AG04449 (cell line): ENCODE results near the gene SELE.

ENCODE experiments used
- CTCF ChIA-PET: fragments of 350-600 bp; formaldehyde crosslinking; extraction: SDS; loops from one replicate; lab custom pipeline; 2021; ENCODE audit warnings: antibody characterized with exemption; lab: Yijun Ruan, JAX
- POLR2A ChIA-PET: fragments of 400-600, 350-600 bp; formaldehyde crosslinking; extraction: SDS; loops from one replicate; lab custom pipeline; 2020; ENCODE audit warnings: antibody characterized with exemption, inconsistent platforms; lab: Yijun Ruan, JAX
- DNase-seq: peaks from one replicate; pipeline ENCODE4 v3.0.0-alpha.2; 2010; ENCODE audit warnings: low read depth, low spot score
- H3K4me3 ChIP-seq: 2 replicates; pipeline ENCODE4 v1.5.1; 2011; ENCODE audit warnings: low read depth, mild to moderate bottlenecking, control low read depth, low read length
- TF ChIP-seq, protein P1 (sequence below): IDR thresholded peaks from one replicate; pipeline ENCODE4 v1.5.1; 2011; ENCODE audit warnings: mild to moderate bottlenecking, moderate library complexity, low read length, control low read depth, inconsistent platforms; ENCODE audit not compliant: insufficient read depth; ENCODE audit errors: missing control alignments

Gene SELE, protein sequence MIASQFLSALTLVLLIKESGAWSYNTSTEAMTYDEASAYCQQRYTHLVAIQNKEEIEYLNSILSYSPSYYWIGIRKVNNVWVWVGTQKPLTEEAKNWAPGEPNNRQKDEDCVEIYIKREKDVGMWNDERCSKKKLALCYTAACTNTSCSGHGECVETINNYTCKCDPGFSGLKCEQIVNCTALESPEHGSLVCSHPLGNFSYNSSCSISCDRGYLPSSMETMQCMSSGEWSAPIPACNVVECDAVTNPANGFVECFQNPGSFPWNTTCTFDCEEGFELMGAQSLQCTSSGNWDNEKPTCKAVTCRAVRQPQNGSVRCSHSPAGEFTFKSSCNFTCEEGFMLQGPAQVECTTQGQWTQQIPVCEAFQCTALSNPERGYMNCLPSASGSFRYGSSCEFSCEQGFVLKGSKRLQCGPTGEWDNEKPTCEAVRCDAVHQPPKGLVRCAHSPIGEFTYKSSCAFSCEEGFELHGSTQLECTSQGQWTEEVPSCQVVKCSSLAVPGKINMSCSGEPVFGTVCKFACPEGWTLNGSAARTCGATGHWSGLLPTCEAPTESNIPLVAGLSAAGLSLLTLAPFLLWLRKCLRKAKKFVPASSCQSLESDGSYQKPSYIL

DNA sequence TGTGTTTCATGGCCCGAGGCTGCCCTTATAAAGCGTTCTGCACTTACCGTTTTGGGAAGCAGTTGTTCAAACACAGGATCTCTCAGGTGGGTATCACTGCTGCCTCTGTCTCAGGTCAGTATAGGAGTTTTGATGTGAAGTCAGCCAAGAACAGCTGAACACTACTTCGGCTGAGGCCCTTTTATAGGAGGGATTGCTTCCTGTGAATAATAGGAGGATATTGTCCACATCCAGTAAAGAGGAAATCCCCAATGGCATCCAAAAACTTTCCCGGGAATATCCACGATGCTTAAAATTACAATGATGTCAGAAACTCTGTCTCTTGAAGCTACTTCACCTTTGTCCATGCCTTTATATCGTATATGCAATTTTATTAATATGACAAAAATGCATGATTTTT, at the start of gene SELE:
TSS of gene SELE (minus strand) at position 156 of the 400 bp plus-strand sequence. CDS start 467 bp downstream, outside the sequence.
- POLR2A ChIA-PET = no interaction called here
- TF ChIP-seq, protein P1, sequence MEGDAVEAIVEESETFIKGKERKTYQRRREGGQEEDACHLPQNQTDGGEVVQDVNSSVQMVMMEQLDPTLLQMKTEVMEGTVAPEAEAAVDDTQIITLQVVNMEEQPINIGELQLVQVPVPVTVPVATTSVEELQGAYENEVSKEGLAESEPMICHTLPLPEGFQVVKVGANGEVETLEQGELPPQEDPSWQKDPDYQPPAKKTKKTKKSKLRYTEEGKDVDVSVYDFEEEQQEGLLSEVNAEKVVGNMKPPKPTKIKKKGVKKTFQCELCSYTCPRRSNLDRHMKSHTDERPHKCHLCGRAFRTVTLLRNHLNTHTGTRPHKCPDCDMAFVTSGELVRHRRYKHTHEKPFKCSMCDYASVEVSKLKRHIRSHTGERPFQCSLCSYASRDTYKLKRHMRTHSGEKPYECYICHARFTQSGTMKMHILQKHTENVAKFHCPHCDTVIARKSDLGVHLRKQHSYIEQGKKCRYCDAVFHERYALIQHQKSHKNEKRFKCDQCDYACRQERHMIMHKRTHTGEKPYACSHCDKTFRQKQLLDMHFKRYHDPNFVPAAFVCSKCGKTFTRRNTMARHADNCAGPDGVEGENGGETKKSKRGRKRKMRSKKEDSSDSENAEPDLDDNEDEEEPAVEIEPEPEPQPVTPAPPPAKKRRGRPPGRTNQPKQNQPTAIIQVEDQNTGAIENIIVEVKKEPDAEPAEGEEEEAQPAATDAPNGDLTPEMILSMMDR = no peak
- CTCF ChIA-PET = no interaction called here
- H3K4me3 ChIP-seq = no peak within 1 kb of the TSS
- no peak for DNase-seq

DNA sequence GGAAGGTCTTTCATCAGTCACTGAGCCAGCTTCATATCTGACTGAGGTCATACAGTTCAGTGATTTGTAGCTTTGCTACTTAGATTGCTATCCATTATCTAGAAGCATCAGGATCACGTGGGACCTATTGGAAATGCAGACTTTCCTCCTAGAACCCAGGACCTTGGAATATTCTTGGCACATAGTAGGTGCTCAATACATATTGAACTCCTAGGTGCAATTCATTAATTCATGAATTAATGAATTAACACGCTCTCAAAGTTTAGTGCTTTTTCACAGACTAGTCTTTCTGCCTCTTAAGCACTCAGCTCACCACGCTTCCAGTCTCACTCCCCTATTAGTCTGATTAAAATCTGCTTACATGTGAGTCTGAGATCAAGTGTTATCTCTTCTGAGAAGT, 48.7 kb upstream of the SELE start:
- H3K4me3 ChIP-seq = no peak overlapping the region
- ChIA-PET CTCF (no interaction called here), POLR2A (no interaction called here)
- DNase-seq = no peak
- TF ChIP-seq, protein P1 = no peak

DNA sequence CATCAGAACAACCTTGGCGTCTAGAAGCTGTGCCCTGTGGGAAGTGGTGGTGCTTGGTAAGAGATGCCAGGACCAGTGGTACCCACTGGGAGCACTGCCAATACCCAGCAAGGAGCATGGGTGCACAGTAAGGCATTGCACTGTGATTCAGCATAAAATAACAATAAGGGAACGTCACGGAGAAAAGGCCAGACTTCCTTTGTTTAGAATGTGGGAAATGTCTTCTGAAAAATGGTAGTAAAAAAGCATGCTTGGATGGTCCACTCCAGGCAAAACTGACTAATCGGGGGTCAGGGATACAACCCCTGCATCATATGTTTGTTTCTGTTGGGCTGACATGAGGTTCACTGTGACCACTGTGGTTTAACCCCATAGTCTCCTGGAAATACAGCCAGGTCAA, 46.1 kb upstream of the SELE start:
- POLR2A ChIA-PET = no interaction called here
- CTCF ChIA-PET = no interaction called here
- H3K4me3 ChIP-seq = no peak overlapping the region
- no peak for DNase-seq
- TF ChIP-seq, protein P1 = no peak

DNA sequence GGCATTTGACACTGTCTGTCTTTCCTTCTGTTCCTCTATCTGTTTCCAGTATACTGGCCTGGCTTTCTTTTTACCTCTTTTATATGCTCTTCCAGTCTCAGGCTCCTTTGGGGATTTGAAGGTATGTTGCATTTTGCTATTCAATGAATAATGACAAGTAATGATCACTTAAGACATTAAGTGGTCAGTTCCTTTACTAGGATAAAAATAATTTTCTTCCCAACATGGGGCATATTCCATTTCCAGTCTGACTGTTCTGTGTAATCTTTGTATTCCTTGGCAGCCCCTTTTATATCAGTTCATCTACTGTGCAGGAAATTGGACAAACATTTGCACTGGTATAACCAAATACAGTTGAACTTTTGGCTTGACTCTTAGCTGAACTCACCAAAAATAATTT, 45.3 kb upstream of the SELE start:
- ChIA-PET POLR2A (no interaction called here), CTCF (no interaction called here)
- H3K4me3 ChIP-seq = no peak overlapping the region
- DNase-seq = no peak
- TF ChIP-seq, protein P1 = no peak

DNA sequence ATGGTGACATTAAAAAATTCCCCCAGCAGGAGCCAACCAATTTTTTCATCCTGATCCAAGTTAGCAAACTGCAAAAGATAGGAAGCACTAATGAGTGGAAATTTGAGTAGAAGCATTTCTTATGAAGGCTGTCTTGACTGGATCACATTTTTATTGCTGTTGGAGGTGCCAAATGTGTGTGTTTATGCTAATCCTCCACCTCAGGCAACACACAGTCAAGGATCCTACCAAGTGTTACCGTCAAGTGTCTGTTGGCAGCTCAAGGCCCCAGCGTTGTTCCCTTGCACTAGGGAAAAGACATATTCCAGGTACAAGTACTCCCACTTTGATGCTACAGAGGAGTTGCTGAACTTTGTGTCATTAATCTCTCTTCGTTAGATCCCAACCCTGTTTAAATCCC, 42.6 kb upstream of the SELE start:
- no peak for DNase-seq
- H3K4me3 ChIP-seq = no peak overlapping the region
- ChIA-PET CTCF (no interaction called here), POLR2A (interaction anchor here (1.0 kb wide), 1 partner anchor 290 kb away, joined by 3 read pairs; the partner anchor contains the start of gene SLC19A2)
- TF ChIP-seq, protein P1 = no peak

DNA sequence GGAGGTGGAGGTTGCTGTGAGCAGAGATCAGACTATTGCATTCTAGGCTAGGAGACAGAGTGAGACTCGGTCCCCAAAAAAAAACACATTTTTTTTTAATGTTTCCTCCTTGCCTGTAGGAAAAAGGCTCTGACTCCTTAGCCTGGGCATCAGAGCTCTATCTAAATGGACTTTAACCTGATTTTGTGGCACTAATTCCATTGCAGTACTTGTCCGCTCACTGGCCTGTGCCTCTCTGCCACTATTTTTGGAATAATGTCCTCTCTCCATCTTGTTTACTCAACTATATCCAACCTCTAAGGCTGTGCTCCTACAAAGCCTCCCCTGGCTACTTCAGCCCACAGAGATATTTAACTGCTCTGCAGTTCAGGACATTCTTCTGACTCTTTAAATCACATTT, 34.3 kb upstream of the SELE start:
- ChIA-PET CTCF (no interaction called here), POLR2A (no interaction called here)
- DNase-seq = no peak
- TF ChIP-seq, protein P1 = no peak
- no peak overlapping the region for H3K4me3 ChIP-seq
